ENCODE measurements around the gene MPV17L.
"Not testable (repeated sequence)": the region's sequence is repeated elsewhere in the genome, so short reads cannot be mapped to it uniquely, and the experiment has no call there.

Gene MPV17L

GRCh38 chr16:15395631-15396508, at the start of gene MPV17L:
TSS of gene MPV17L (plus strand) at chr16:15395754. CDS start at chr16:15395898, 144 bp downstream.
- DNase-seq (peak; percentile 8), ATAC-seq (replicated peaks) (peak; percentile 81 to 82)
- Mint-ChIP-seq H3K27me3 (peaks cover 21 to 34% of the 10 kb centered on the region in 2 donors), H3K27ac (peak within 1 kb of the TSS; percentile 37), H3K4me3 (peak within 1 kb of the TSS; percentile 56 to 75)
- H3K9me3 Mint-ChIP-seq, H3K4me1 Mint-ChIP-seq, H3K36me3 Mint-ChIP-seq: not testable (repeated sequence)

- DNase-seq; H3K36me3 Mint-ChIP-seq; ATAC-seq (replicated peaks); H3K4me3 Mint-ChIP-seq; H3K27me3 Mint-ChIP-seq; H3K4me1 Mint-ChIP-seq; H3K9me3 Mint-ChIP-seq; H3K27ac Mint-ChIP-seq: not testable (repeated sequence)
These were observed 46.8 kb upstream of the MPV17L start for GRCh38 chr16:15348721-15349120.

- not testable (repeated sequence) for ATAC-seq (replicated peaks)
These were observed 44.3 kb upstream of the MPV17L start for GRCh38 chr16:15351251-15351650.

GRCh38 chr16:15351745-15352144, 43.8 kb upstream of the MPV17L start:
- H3K4me3 Mint-ChIP-seq; ATAC-seq (replicated peaks); H3K27ac Mint-ChIP-seq; H3K4me1 Mint-ChIP-seq; DNase-seq; H3K36me3 Mint-ChIP-seq; H3K9me3 Mint-ChIP-seq; H3K27me3 Mint-ChIP-seq: not testable (repeated sequence)

More at GRCh38 chr16:15351251-15351650, 44.3 kb upstream of the MPV17L start:
- not testable (repeated sequence) for H3K9me3 Mint-ChIP-seq, H3K4me3 Mint-ChIP-seq, H3K27ac Mint-ChIP-seq, H3K27me3 Mint-ChIP-seq, H3K4me1 Mint-ChIP-seq, H3K36me3 Mint-ChIP-seq, DNase-seq

- H3K27me3 Mint-ChIP-seq, H3K36me3 Mint-ChIP-seq: not testable (repeated sequence)
These were observed 42.7 kb upstream of the MPV17L start for GRCh38 chr16:15352852-15353251.

DNA sequence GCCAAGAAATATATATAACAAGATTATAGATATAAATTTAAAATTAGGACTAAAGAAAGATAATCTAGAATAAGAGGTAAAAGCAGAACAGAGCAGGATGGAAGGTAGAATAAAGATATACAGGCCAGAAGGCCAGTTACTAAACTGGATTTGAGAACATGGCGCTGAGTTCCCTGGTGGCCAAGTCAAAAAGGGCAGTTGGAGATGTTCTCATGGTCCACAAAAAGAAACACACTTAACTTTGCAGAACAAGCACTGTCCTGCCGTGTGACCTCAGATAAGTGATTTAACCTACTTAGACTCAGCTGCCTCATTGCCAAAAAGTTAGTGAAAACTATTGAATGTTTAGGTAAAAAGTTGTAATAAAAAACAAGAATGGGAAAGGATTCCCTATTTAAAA, 40.7 kb upstream of the MPV17L start:
- H3K4me3 Mint-ChIP-seq; H3K27ac Mint-ChIP-seq; DNase-seq; ATAC-seq (replicated peaks); H3K36me3 Mint-ChIP-seq; H3K4me1 Mint-ChIP-seq; H3K27me3 Mint-ChIP-seq; H3K9me3 Mint-ChIP-seq: not testable (repeated sequence)

More at GRCh38 chr16:15352852-15353251, 42.7 kb upstream of the MPV17L start:
- H3K4me3 Mint-ChIP-seq; H3K9me3 Mint-ChIP-seq; ATAC-seq (replicated peaks); DNase-seq; H3K4me1 Mint-ChIP-seq; H3K27ac Mint-ChIP-seq: not testable (repeated sequence)

- not testable (repeated sequence) for H3K27ac Mint-ChIP-seq; H3K4me3 Mint-ChIP-seq; H3K27me3 Mint-ChIP-seq; H3K4me1 Mint-ChIP-seq; ATAC-seq (replicated peaks); H3K9me3 Mint-ChIP-seq; DNase-seq; H3K36me3 Mint-ChIP-seq
These were observed 38.1 kb upstream of the MPV17L start for GRCh38 chr16:15357495-15357894.

DNA sequence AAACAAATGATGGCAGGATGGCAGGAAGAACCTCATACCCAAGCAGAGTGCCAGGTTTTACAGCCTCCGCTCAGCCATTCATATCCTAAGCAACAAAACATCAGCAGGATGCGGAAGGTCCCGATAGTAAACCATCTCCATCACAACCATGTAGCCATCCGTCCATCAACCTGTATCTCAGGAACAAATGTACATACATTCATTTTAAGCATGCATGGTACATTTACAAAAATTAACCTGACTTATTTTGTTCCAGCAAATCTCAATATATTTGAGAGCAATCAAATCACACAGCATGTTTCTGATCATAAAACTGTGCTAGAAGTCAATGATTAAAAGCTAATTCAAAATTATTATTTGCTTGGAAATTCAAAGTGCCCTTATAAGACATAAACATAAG, 17.4 kb upstream of the MPV17L start, which contains the start of gene NPIPA5:
Gene NPIPA5, minus strand, starts transcription at position 101 of the 400 bp plus-strand sequence. Its CDS starts 0 bp downstream, at position 101.
- H3K9me3 Mint-ChIP-seq = not testable (repeated sequence)

GRCh38 chr16:15382810-15383209, 12.7 kb upstream of the MPV17L start:
- H3K27me3 Mint-ChIP-seq; DNase-seq; H3K36me3 Mint-ChIP-seq; H3K4me1 Mint-ChIP-seq; H3K4me3 Mint-ChIP-seq; H3K9me3 Mint-ChIP-seq; ATAC-seq (replicated peaks); H3K27ac Mint-ChIP-seq: not testable (repeated sequence)

More for the DNA sequence above, 17.4 kb upstream of the MPV17L start, which contains the start of gene NPIPA5:
- not testable (repeated sequence) for H3K4me3 Mint-ChIP-seq; H3K36me3 Mint-ChIP-seq; DNase-seq; H3K27me3 Mint-ChIP-seq; ATAC-seq (replicated peaks); H3K4me1 Mint-ChIP-seq; H3K27ac Mint-ChIP-seq

DNA sequence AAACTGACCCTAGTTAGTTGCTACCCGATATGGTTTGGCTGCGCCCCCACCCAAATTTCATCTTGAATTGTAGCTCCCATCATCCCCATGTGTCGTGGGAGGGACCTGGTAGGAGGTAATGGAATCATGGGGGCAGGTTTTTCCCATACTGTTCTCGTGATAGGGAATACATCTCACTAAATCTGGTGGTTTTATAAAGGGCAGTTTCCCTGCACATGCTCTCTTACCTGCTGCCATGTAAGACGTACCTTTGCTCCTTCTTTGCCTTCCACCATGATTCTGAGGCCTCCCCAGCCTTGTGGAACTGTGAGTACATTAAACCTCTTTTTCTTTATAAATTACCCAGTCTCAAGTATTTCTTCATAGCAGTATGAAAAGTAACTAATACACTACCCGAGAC, 7.5 kb upstream of the MPV17L start:
- H3K27ac Mint-ChIP-seq; H3K4me1 Mint-ChIP-seq; DNase-seq; ATAC-seq (replicated peaks); H3K9me3 Mint-ChIP-seq; H3K4me3 Mint-ChIP-seq; H3K36me3 Mint-ChIP-seq: not testable (repeated sequence)
- H3K27me3 Mint-ChIP-seq = peaks cover 8 to 13% of the 10 kb centered on the region in 2 donors

DNA sequence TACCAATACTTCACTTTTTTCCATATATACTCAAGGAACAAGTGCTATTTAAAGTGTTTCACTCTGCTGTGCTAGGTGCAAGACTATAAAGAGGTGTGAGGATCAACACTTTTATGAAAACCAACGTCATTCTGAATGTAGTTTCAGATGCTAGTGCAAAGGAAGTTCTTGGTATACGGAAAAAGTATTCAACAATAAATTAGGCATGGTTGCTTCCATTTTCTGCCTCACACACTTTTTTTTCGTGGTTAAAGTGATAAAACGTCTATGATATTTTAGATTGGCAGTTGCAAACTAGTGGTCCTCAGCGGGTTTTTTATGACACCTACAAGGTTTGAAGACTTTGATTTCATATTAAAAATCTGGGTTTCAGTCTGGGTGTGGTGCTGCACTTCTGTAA, 5.6 kb upstream of the MPV17L start:
- not testable (repeated sequence) for H3K27ac Mint-ChIP-seq; H3K36me3 Mint-ChIP-seq; H3K9me3 Mint-ChIP-seq; H3K4me3 Mint-ChIP-seq; DNase-seq; ATAC-seq (replicated peaks); H3K4me1 Mint-ChIP-seq
- peaks cover 7 to 17% of the 10 kb centered on the region in 2 donors for H3K27me3 Mint-ChIP-seq

GRCh38 chr16:15393025-15393424, 2.5 kb upstream of the MPV17L start:
- not testable (repeated sequence) for H3K4me1 Mint-ChIP-seq; H3K27ac Mint-ChIP-seq; ATAC-seq (replicated peaks); H3K9me3 Mint-ChIP-seq; H3K4me3 Mint-ChIP-seq; H3K36me3 Mint-ChIP-seq; DNase-seq
- H3K27me3 Mint-ChIP-seq = peaks cover 21 to 35% of the 10 kb centered on the region in 2 donors

GRCh38 chr16:15396509-15396829, 915 bp downstream of the MPV17L start:
- not testable (repeated sequence) for H3K9me3 Mint-ChIP-seq; H3K27ac Mint-ChIP-seq; H3K4me1 Mint-ChIP-seq; DNase-seq; ATAC-seq (replicated peaks); H3K36me3 Mint-ChIP-seq
- peak overlapping the region in 1 of 2 donors; percentile 75 for H3K4me3 Mint-ChIP-seq
- peaks cover 19 to 29% of the 10 kb centered on the region in 2 donors for H3K27me3 Mint-ChIP-seq

- DNase-seq (no peak), ATAC-seq (replicated peaks) (no peak)
- Mint-ChIP-seq H3K27ac (no peak overlapping the region), H3K4me1 (no peaks in the 10 kb centered on the region), H3K27me3 (peaks cover 16 to 27% of the 10 kb centered on the region in 2 donors), H3K36me3 (peaks cover 0 to 1% of the 10 kb centered on the region in 2 donors), H3K4me3 (no peak overlapping the region), H3K9me3 (no peaks in the 10 kb centered on the region)
These were observed 1.5 kb downstream of the MPV17L start for GRCh38 chr16:15396948-15397594.
